Osteoblast (primary cell): ENCODE results near the gene HNRNPM. TPM values are rescaled to one million over a fixed set of nuclear protein-coding genes. Genes with fewer than 3 reads are reported as not detected.
A peak's percentile ranks its signal among the peaks of the same experiment; 100 is the strongest.

Experiments
- DNase-seq: peaks from one replicate; pipeline ENCODE4 v3.0.0; 2011; ENCODE audit warnings: low spot score, mixed read lengths; ENCODE audit not compliant: insufficient read length; ENCODE audit errors: missing footprints
- H2AFZ ChIP-seq: 2 replicates; pipeline ENCODE4 v1.6.0; 2011; ENCODE audit warnings: mild to moderate bottlenecking, low read length
- H3K27ac ChIP-seq: 2 replicates; pipeline ENCODE4 v1.5.1; 2011; ENCODE audit warnings: mild to moderate bottlenecking, low read depth, low read length, moderate library complexity
- H3K27me3 ChIP-seq: 2 replicates; pipeline ENCODE4 v1.6.0; 2012; ENCODE audit warnings: mild to moderate bottlenecking, control low read depth, inconsistent platforms, low read length, moderate library complexity; ENCODE audit not compliant: insufficient read depth
- H3K36me3 ChIP-seq: 2 replicates; pipeline ENCODE4 v1.5.1; 2011; ENCODE audit warnings: mild to moderate bottlenecking, low read length, control low read depth, moderate library complexity; ENCODE audit not compliant: insufficient read depth
- H3K4me1 ChIP-seq: 2 replicates; pipeline ENCODE4 v1.5.1; 2011; ENCODE audit warnings: mild to moderate bottlenecking, low read length, control low read depth, moderate library complexity; ENCODE audit not compliant: insufficient read depth
- H3K4me2 ChIP-seq: 2 replicates; pipeline ENCODE4 v1.6.0; 2011; ENCODE audit warnings: mild to moderate bottlenecking, low read length; ENCODE audit not compliant: insufficient read depth
- H3K4me3 ChIP-seq: fragments of 200-600 bp; sonication (generic); 3 replicates; pipeline ENCODE4 v1.5.1; 2012; ENCODE audit warnings: mild to moderate bottlenecking, low read length, inconsistent platforms; ENCODE audit not compliant: insufficient read depth
- H3K79me2 ChIP-seq: 2 replicates; pipeline ENCODE4 v1.6.0; 2012; ENCODE audit warnings: mild to moderate bottlenecking, low read length, control low read depth, inconsistent platforms; ENCODE audit not compliant: insufficient read depth
- H3K9me3 ChIP-seq: 2 replicates; pipeline ENCODE4 v1.5.1; 2011; ENCODE audit warnings: low read depth, low read length, control low read depth
- H4K20me1 ChIP-seq: 2 replicates; pipeline ENCODE4 v1.6.0; 2012; ENCODE audit warnings: mild to moderate bottlenecking, low read length, control low read depth; ENCODE audit not compliant: insufficient read depth
- total RNA-seq: library from RNA; depleted of rRNA; stranded (reverse); fragments of >200 nt; gene quantifications from 2 replicates; pipeline ENCODE4 v1.2.3, GENCODE V29; 2012
- TF ChIP-seq, protein P1 (sequence below): IDR thresholded peaks from 2 replicates; pipeline ENCODE4 v1.5.1; 2011; ENCODE audit warnings: mild to moderate bottlenecking, low read depth, low read length, moderate library complexity; ENCODE audit errors: extremely low read depth

Gene HNRNPM
- total RNA-seq, 1 donor, result 39.4 TPM

DNA sequence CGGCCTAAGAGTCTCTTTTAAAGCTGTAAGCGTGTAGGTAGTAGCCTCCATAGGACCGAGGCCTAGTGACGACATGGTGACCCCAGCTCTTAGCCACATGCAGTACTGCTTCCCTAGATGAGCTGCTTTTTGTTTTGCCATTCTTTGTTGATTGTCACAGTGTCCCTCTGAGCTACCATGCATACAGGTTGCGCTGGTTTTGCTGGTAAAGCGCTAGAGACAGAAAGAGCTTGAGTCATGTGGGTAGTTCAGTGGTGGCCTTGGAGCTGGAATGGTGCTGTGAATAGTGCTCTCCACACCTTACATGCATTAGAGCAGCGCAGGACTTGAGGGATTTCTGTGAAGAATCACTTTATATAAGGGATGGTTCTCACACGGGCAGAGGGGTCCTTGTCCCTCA is 5.1 kb downstream of the HNRNPM start:
- DNase-seq, result no peak
- Histone ChIP-seq H2AFZ (no peak overlapping the region), H3K27ac (no peak overlapping the region), H3K79me2 (peaks cover 98% of the 10 kb centered on the region), H3K4me3 (no peak overlapping the region), H3K4me2 (no peak overlapping the region), H3K9me3 (no peaks in the 10 kb centered on the region), H3K36me3 (peaks cover 23% of the 10 kb centered on the region), H3K4me1 (peaks cover 27% of the 10 kb centered on the region), H4K20me1 (peaks cover 89% of the 10 kb centered on the region), H3K27me3 (no peaks in the 10 kb centered on the region)
- TF ChIP-seq, protein P1, sequence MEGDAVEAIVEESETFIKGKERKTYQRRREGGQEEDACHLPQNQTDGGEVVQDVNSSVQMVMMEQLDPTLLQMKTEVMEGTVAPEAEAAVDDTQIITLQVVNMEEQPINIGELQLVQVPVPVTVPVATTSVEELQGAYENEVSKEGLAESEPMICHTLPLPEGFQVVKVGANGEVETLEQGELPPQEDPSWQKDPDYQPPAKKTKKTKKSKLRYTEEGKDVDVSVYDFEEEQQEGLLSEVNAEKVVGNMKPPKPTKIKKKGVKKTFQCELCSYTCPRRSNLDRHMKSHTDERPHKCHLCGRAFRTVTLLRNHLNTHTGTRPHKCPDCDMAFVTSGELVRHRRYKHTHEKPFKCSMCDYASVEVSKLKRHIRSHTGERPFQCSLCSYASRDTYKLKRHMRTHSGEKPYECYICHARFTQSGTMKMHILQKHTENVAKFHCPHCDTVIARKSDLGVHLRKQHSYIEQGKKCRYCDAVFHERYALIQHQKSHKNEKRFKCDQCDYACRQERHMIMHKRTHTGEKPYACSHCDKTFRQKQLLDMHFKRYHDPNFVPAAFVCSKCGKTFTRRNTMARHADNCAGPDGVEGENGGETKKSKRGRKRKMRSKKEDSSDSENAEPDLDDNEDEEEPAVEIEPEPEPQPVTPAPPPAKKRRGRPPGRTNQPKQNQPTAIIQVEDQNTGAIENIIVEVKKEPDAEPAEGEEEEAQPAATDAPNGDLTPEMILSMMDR, result no peak

DNA sequence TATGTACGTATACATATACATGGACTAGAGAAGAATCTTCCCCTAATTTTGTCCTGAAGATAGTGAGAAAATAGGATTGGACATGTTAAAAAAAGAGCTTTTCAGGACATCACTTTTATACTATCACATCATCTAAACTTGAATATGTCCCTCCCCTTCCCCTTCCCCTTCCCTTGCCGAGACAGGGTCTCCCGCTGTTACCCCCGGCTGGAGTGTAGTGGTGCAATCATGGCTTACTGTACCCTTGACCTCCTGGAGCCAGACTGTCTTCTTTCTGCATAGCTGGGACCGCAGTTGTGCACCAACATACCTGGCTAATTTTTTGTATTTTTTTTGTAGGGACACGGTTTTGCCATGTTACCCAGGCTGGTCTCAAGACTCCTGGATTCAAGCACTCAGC is 6.6 kb downstream of the HNRNPM start:
- H3K4me1 ChIP-seq, result peaks cover 19% of the 10 kb centered on the region
- H3K79me2 ChIP-seq, result peaks cover 98% of the 10 kb centered on the region
- DNase-seq, result no peak
- peak overlapping the region; percentile 4 for H3K27ac ChIP-seq
- H4K20me1 ChIP-seq, result peaks cover 90% of the 10 kb centered on the region
- TF ChIP-seq, protein P1, result no peak
- H3K27me3 ChIP-seq, result no peaks in the 10 kb centered on the region
- no peak overlapping the region for H3K4me3 ChIP-seq
- H3K4me2 ChIP-seq, result no peak overlapping the region
- peaks cover 34% of the 10 kb centered on the region for H3K36me3 ChIP-seq
- no peak overlapping the region for H2AFZ ChIP-seq
- H3K9me3 ChIP-seq, result no peaks in the 10 kb centered on the region

DNA sequence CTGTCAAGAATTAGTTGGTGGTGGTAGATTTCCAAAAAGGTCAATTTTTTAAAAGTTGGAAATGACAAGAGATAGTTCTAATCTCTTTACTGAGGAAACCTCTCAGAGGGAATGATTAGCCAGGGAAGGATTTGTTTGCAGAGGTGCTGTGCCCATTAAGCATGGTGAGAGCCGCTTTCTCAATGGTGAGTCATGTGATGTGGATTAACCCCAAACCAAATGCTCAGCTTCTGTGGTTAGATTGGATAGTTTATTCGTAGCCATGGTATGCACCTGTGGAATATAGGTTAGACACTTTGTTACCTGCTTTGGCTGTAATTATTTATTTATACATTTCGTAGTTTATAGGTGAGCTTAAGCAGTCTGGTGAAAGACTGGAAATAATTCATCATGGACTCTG is 7.1 kb downstream of the HNRNPM start:
- no peaks in the 10 kb centered on the region for H3K9me3 ChIP-seq
- no peak overlapping the region for H3K4me3 ChIP-seq
- no peak overlapping the region for H3K4me2 ChIP-seq
- no peak overlapping the region for H2AFZ ChIP-seq
- DNase-seq, result peak; percentile 85
- peaks cover 34% of the 10 kb centered on the region for H3K36me3 ChIP-seq
- peaks cover 90% of the 10 kb centered on the region for H4K20me1 ChIP-seq
- TF ChIP-seq, protein P1, result no peak
- peaks cover 98% of the 10 kb centered on the region for H3K79me2 ChIP-seq
- no peaks in the 10 kb centered on the region for H3K27me3 ChIP-seq
- peak overlapping the region; percentile 4 for H3K27ac ChIP-seq
- peaks cover 14% of the 10 kb centered on the region for H3K4me1 ChIP-seq

DNA sequence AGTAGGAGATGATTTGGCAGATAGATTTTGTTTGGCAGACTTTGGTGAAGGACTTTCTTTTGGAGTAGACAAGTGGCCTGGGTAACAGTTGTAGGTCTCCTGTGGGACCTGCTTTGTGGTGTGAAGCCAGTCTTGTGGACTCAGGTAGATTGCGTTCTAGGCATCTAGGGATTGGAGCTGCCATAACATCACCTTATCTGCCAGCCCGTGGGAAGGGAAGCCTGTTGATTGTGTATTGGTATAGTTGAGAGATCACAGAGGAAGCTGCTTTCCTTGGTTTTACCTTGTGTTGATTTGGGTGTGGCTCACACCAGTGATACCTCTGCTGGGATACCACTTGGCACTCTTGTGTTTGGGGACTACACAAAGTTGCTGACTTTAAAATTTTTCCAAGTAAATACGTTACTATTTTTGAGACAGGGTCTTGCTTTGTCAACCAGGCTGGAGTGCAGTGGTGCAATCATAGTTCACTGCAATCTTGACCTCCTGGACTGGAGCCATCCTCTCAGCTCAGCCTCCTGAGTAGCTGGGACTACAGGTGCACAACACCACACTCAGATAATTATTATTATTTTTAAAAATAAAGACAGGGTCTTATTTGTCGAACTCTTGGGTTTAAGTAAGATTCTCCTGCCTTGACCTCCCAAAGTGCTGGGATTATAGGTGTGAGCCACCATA is 7.8 kb downstream of the HNRNPM start:
- no peak for DNase-seq
- TF ChIP-seq, protein P1, result no peak
- peaks cover 13% of the 10 kb centered on the region for H3K4me1 ChIP-seq
- H3K27ac ChIP-seq, result no peak overlapping the region
- no peaks in the 10 kb centered on the region for H3K27me3 ChIP-seq
- H4K20me1 ChIP-seq, result peaks cover 90% of the 10 kb centered on the region
- H3K4me2 ChIP-seq, result no peak overlapping the region
- no peak overlapping the region for H2AFZ ChIP-seq
- no peak overlapping the region for H3K4me3 ChIP-seq
- peaks cover 35% of the 10 kb centered on the region for H3K36me3 ChIP-seq
- H3K9me3 ChIP-seq, result no peaks in the 10 kb centered on the region
- peaks cover 98% of the 10 kb centered on the region for H3K79me2 ChIP-seq
